Activated T-helper 1 cell treated with anti-CD3 and anti-CD28 coated beads, Interleukin-12 subunit alpha, Interleukin-12 subunit beta, Interleukin-2, Interleukin-4 antibody, amounts not matched to agents 30 ng/mL and 10 ng/mL and 1 ng/mL, durations not matched to agents 14 hours and 24 hours and 36 hours (primary cell): Measurements from ENCODE around the gene ENGASE. TPM values are rescaled to one million over a fixed set of nuclear protein-coding genes. Genes with fewer than 3 reads are reported as not detected.

Experiments
- DNase-seq: peaks from one replicate; pipeline ENCODE4 v3.0.0; 2021; ENCODE audit warnings: low spot score
- H3K27ac Mint-ChIP-seq: one replicate; pipeline ENCODE4 v1.8.0; 2021; ENCODE audit warnings: mild to moderate bottlenecking, mixed read lengths
- H3K27me3 Mint-ChIP-seq: one replicate; pipeline ENCODE4 v1.8.0; 2022; ENCODE audit warnings: mild to moderate bottlenecking, moderate library complexity, mixed read lengths; ENCODE audit not compliant: insufficient read depth
- H3K36me3 Mint-ChIP-seq: one replicate; pipeline ENCODE4 v1.8.0; 2021; ENCODE audit warnings: low read depth, mixed read lengths
- H3K4me1 Mint-ChIP-seq: one replicate; pipeline ENCODE4 v1.8.0; 2021; ENCODE audit warnings: low read depth, mixed read lengths
- H3K4me3 Mint-ChIP-seq: one replicate; pipeline ENCODE4 v1.8.0; 2021; ENCODE audit warnings: mild to moderate bottlenecking, moderate library complexity, mixed read lengths
- H3K9me3 Mint-ChIP-seq: one replicate; pipeline ENCODE4 v1.8.0; 2021; ENCODE audit warnings: mixed read lengths
- intact Hi-C: fragments of 100-400 bp; cut with micrococcal nuclease; formaldehyde crosslinking; loops from one replicate; pipeline ENCODE4 v1.15.1; 2024
- total RNA-seq: library from RNA; stranded (reverse); gene quantifications from 2 replicates; pipeline ENCODE4 v1.2.3, GENCODE V29; 2022

ENGASE gene
- total RNA-seq, 1 donor from 2014 or later = 46.1 TPM

DNA sequence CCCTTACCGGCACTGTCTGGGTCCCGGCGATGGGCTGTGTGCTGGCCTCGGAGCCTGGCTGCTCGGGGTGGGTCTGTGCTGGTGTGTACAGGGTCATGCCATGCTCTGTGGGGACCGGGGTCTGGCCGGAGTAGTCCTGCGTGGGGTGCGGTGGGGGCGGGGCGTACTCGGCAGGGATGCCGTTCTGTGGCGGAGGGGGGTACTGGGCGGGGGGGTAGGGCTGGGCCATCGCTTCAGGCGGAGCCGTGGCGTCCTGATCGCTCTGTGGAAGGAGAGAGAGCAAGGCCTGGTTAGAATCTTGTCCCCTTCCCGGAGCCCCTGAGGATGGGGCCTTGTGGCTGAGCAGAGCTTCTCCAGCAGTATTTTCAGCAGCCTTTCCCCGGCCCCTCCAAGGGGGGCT is 40.9 kb downstream of the ENGASE start:
- intact Hi-C loops = no loop called here
- Mint-ChIP-seq H3K27ac (no peak overlapping the region), H3K4me3 (no peak overlapping the region), H3K36me3 (no peaks in the 10 kb centered on the region), H3K27me3 (no peaks in the 10 kb centered on the region), H3K4me1 (no peaks in the 10 kb centered on the region), H3K9me3 (no peaks in the 10 kb centered on the region)
- no peak for DNase-seq

- Mint-ChIP-seq H3K4me3 (no peak overlapping the region), H3K9me3 (no peaks in the 10 kb centered on the region), H3K4me1 (no peaks in the 10 kb centered on the region), H3K27me3 (no peaks in the 10 kb centered on the region), H3K27ac (no peak overlapping the region), H3K36me3 (no peaks in the 10 kb centered on the region)
- intact Hi-C loops = no loop called here
- no peak for DNase-seq
Observed at GRCh38 chr17:79116575-79117368, 42.1 kb downstream of the ENGASE start.

- intact Hi-C loops = no loop called here
- Mint-ChIP-seq H3K36me3 (no peaks in the 10 kb centered on the region), H3K27me3 (no peaks in the 10 kb centered on the region), H3K27ac (no peak overlapping the region), H3K4me1 (no peaks in the 10 kb centered on the region), H3K4me3 (no peak overlapping the region), H3K9me3 (no peaks in the 10 kb centered on the region)
- DNase-seq = no peak
Observed at GRCh38 chr17:79117905-79118487, 43.4 kb downstream of the ENGASE start.

GRCh38 chr17:79118924-79119323 is 44.3 kb downstream of the ENGASE start:
- H3K9me3 Mint-ChIP-seq = no peaks in the 10 kb centered on the region
- H3K4me1 Mint-ChIP-seq = no peaks in the 10 kb centered on the region
- intact Hi-C loops = no loop called here
- no peak for DNase-seq
- H3K27me3 Mint-ChIP-seq = no peaks in the 10 kb centered on the region
- no peak overlapping the region for H3K4me3 Mint-ChIP-seq
- H3K36me3 Mint-ChIP-seq = no peaks in the 10 kb centered on the region
- H3K27ac Mint-ChIP-seq = no peak overlapping the region

- Mint-ChIP-seq H3K4me1 (no peaks in the 10 kb centered on the region), H3K9me3 (no peaks in the 10 kb centered on the region)
Observed at GRCh38 chr17:79120259-79120658, 45.6 kb downstream of the ENGASE start.

DNA sequence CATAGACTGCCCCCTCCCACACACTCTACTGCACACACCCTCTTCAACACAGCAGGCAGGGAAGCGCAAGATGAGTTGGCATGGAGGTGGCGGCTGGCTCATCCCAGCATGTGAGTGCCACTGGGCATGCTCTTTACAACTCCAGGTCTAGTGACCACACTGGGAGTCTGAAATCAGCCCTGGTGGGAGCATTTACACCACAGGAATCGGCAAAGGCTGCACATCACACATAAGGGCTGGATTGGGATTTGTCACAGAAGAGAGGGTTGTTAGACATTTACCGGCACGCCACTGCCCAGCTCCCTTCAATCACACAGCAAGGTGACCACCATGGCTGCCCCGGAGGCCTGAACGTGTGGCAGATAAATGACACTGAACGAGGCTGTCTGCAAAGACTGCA is 49.4 kb downstream of the ENGASE start:
- Mint-ChIP-seq H3K27me3 (no peaks in the 10 kb centered on the region), H3K9me3 (no peaks in the 10 kb centered on the region), H3K4me1 (no peaks in the 10 kb centered on the region), H3K36me3 (no peaks in the 10 kb centered on the region), H3K4me3 (no peak overlapping the region), H3K27ac (no peak overlapping the region)
- DNase-seq = no peak
- intact Hi-C loops = no loop called here

More at GRCh38 chr17:79120259-79120658, 45.6 kb downstream of the ENGASE start:
- Mint-ChIP-seq H3K27ac (no peak overlapping the region), H3K27me3 (no peaks in the 10 kb centered on the region), H3K36me3 (no peaks in the 10 kb centered on the region), H3K4me3 (no peak overlapping the region)
- intact Hi-C loops = no loop called here
- no peak for DNase-seq

GRCh38 chr17:79124513-79125209 is 50.0 kb downstream of the ENGASE start:
- no peaks in the 10 kb centered on the region for H3K27me3 Mint-ChIP-seq
- no peaks in the 10 kb centered on the region for H3K4me1 Mint-ChIP-seq
- H3K36me3 Mint-ChIP-seq = no peaks in the 10 kb centered on the region
- DNase-seq = no peak
- H3K9me3 Mint-ChIP-seq = no peaks in the 10 kb centered on the region
- no peak overlapping the region for H3K27ac Mint-ChIP-seq
- H3K4me3 Mint-ChIP-seq = no peak overlapping the region
- intact Hi-C loops = no loop called here

GRCh38 chr17:79125503-79125902 is 50.9 kb downstream of the ENGASE start:
- H3K27me3 Mint-ChIP-seq = no peaks in the 10 kb centered on the region
- no peak overlapping the region for H3K4me3 Mint-ChIP-seq
- H3K36me3 Mint-ChIP-seq = no peaks in the 10 kb centered on the region
- no peak overlapping the region for H3K27ac Mint-ChIP-seq
- no peaks in the 10 kb centered on the region for H3K4me1 Mint-ChIP-seq
- intact Hi-C loops = no loop called here
- H3K9me3 Mint-ChIP-seq = no peaks in the 10 kb centered on the region
- no peak for DNase-seq

- Mint-ChIP-seq H3K4me3 (no peak overlapping the region), H3K4me1 (no peaks in the 10 kb centered on the region), H3K27ac (no peak overlapping the region), H3K9me3 (no peaks in the 10 kb centered on the region), H3K27me3 (no peaks in the 10 kb centered on the region), H3K36me3 (no peaks in the 10 kb centered on the region)
- DNase-seq = no peak
- intact Hi-C loops = no loop called here
Observed at GRCh38 chr17:79126139-79126538, 51.5 kb downstream of the ENGASE start.

GRCh38 chr17:79127534-79128135 is 53.0 kb downstream of the ENGASE start:
- Mint-ChIP-seq H3K4me3 (no peak overlapping the region), H3K4me1 (no peaks in the 10 kb centered on the region), H3K27ac (no peak overlapping the region), H3K27me3 (no peaks in the 10 kb centered on the region), H3K9me3 (no peaks in the 10 kb centered on the region), H3K36me3 (no peaks in the 10 kb centered on the region)
- no peak for DNase-seq
- intact Hi-C loops = no loop called here

GRCh38 chr17:79129523-79129922 is 54.9 kb downstream of the ENGASE start:
- no peak for DNase-seq
- Mint-ChIP-seq H3K36me3 (no peaks in the 10 kb centered on the region), H3K4me3 (no peak overlapping the region), H3K27ac (no peak overlapping the region), H3K4me1 (no peaks in the 10 kb centered on the region), H3K9me3 (no peaks in the 10 kb centered on the region), H3K27me3 (no peaks in the 10 kb centered on the region)
- intact Hi-C loops = no loop called here

GRCh38 chr17:79130536-79131273 is 56.1 kb downstream of the ENGASE start:
- no peak overlapping the region for H3K4me3 Mint-ChIP-seq
- H3K4me1 Mint-ChIP-seq = no peaks in the 10 kb centered on the region
- H3K9me3 Mint-ChIP-seq = no peaks in the 10 kb centered on the region
- H3K27me3 Mint-ChIP-seq = no peaks in the 10 kb centered on the region
- intact Hi-C loops = no loop called here
- no peak overlapping the region for H3K27ac Mint-ChIP-seq
- no peaks in the 10 kb centered on the region for H3K36me3 Mint-ChIP-seq
- no peak for DNase-seq
